Measurements from ENCODE around the gene PIF1. TPM values are rescaled to one million over a fixed set of nuclear protein-coding genes. Genes with fewer than 3 reads are reported as not detected.

The PIF1 gene
- total RNA-seq, 1 experiment from 2014 or later: 45.8 TPM

DNA sequence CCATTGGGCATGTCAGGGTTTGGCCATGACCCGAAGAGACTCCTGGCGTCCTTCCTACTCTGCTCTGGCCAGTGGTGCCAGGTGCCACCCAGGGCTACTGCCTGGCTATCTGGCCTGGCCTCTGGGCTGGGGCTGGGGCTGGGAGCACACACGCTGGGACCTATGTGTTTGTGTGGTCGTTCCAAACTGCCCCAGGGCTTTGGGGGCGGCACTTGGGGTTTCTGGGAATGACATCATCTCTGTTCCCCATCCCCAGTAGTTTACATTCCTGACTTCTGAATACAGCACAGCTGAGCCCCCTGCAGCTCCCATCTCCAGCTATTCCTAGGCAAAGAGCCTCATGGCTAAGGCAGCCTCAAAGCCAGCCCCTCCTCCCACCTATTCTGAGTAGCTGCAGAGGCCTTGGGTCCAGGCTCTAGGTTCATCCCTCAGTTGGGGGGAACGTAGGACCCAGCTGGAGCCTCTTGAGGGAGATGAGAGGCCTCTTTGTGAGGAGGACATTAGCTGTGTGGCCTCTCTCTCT lies 40.6 kb upstream of the PIF1 start:
- Mint-ChIP-seq H3K36me3 (ENCODE audit: insufficient read depth, unreplicated experiment) (no peaks in the 10 kb centered on the region), H3K4me1 (ENCODE audit: low read depth, unreplicated experiment) (no peaks in the 10 kb centered on the region), H3K27ac (ENCODE audit: unreplicated experiment) (no peak overlapping the region), H3K27me3 (ENCODE audit: insufficient read depth, unreplicated experiment) (no peaks in the 10 kb centered on the region), H3K9me3 (ENCODE audit: unreplicated experiment) (no peaks in the 10 kb centered on the region), H3K4me3 (ENCODE audit: unreplicated experiment) (no peak overlapping the region)
- intact Hi-C loops (cut with micrococcal nuclease; ENCODE audit: unreplicated experiment): loop anchor here (10.0 kb wide), 1 partner anchor 79 kb away; no protein-coding TSS in a partner anchor
- ChIA-PET CTCF (interaction anchor here (0.6 kb wide), 1 partner anchor 66 kb away, joined by 6 read pairs; no protein-coding TSS in a partner anchor), POLR2A (no interaction called here)
- Histone ChIP-seq H3K9me3 (no peaks in the 10 kb centered on the region), H3K36me3 (ENCODE audit: control insufficient read depth, insufficient read depth, low read length) (no peaks in the 10 kb centered on the region), H3K27me3 (replicated peaks; ENCODE audit: control insufficient read depth, insufficient read depth, low read length) (no peaks in the 10 kb centered on the region), H3K4me3 (ENCODE audit: low read depth, low read length) (no peak overlapping the region), H3K4me1 (no peaks in the 10 kb centered on the region)
- TF ChIP-seq, protein P1, sequence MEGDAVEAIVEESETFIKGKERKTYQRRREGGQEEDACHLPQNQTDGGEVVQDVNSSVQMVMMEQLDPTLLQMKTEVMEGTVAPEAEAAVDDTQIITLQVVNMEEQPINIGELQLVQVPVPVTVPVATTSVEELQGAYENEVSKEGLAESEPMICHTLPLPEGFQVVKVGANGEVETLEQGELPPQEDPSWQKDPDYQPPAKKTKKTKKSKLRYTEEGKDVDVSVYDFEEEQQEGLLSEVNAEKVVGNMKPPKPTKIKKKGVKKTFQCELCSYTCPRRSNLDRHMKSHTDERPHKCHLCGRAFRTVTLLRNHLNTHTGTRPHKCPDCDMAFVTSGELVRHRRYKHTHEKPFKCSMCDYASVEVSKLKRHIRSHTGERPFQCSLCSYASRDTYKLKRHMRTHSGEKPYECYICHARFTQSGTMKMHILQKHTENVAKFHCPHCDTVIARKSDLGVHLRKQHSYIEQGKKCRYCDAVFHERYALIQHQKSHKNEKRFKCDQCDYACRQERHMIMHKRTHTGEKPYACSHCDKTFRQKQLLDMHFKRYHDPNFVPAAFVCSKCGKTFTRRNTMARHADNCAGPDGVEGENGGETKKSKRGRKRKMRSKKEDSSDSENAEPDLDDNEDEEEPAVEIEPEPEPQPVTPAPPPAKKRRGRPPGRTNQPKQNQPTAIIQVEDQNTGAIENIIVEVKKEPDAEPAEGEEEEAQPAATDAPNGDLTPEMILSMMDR (IDR thresholded peaks at IDR 0.05; ENCODE audit: insufficient read depth in 1 of 2, low read depth in 1 of 2, low read length in 1 of 2, severe bottlenecking in 1 of 2, unreplicated experiment in 1 of 2): no peak
- no peak for DNase-seq
- no TSS peak for BruUV-seq (replicated peaks)

- intact Hi-C loops (cut with micrococcal nuclease; ENCODE audit: unreplicated experiment): loop anchor here (10.0 kb wide), 1 partner anchor 79 kb away; no protein-coding TSS in a partner anchor
- no peaks in the 10 kb centered on the region for H3K36me3 Mint-ChIP-seq (ENCODE audit: insufficient read depth, unreplicated experiment)
- no peak overlapping the region for H3K4me3 Mint-ChIP-seq (ENCODE audit: unreplicated experiment)
- Histone ChIP-seq H3K4me1 (no peaks in the 10 kb centered on the region), H3K9me3 (no peaks in the 10 kb centered on the region), H3K36me3 (ENCODE audit: control insufficient read depth, insufficient read depth, low read length) (no peaks in the 10 kb centered on the region), H3K27me3 (replicated peaks; ENCODE audit: control insufficient read depth, insufficient read depth, low read length) (no peaks in the 10 kb centered on the region), H3K4me3 (ENCODE audit: low read depth, low read length) (no peak overlapping the region)
- ChIA-PET CTCF (interaction anchor here (0.6 kb wide), 1 partner anchor 67 kb away, joined by 6 read pairs; no protein-coding TSS in a partner anchor), POLR2A (no interaction called here)
- H3K4me1 Mint-ChIP-seq (ENCODE audit: low read depth, unreplicated experiment): no peaks in the 10 kb centered on the region
- no peak for DNase-seq
- no peaks in the 10 kb centered on the region for H3K27me3 Mint-ChIP-seq (ENCODE audit: insufficient read depth, unreplicated experiment)
- no peaks in the 10 kb centered on the region for H3K9me3 Mint-ChIP-seq (ENCODE audit: unreplicated experiment)
- H3K27ac Mint-ChIP-seq (ENCODE audit: unreplicated experiment): no peak overlapping the region
- no TSS peak for BruUV-seq (replicated peaks)
- TF ChIP-seq, protein P1 (IDR thresholded peaks at IDR 0.05; ENCODE audit: insufficient read depth in 1 of 2, low read depth in 1 of 2, low read length in 1 of 2, severe bottlenecking in 1 of 2, unreplicated experiment in 1 of 2): no peak
These were observed 39.9 kb upstream of the PIF1 start for GRCh38 chr15:64865126-64865997.

DNA sequence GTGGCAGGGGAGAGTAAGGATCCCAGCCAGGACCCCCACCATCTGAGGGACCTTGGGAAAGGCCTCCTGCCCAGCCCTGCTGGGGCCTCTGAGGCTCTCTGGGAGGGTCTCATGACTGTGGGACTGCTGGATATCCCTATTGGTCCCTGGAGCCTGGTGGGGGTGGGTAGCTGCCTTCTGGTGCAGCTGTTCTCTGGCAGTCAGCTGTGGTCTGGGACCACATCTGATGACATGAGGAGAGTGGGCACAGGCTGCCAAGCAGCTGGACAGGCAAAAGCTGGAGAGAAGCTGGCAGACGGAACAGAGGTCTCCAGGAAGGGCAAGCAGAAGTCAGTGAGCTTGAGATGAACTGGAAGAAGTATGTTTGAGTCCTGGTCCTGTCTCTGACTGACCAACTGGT lies 38.6 kb upstream of the PIF1 start:
- Mint-ChIP-seq H3K4me1 (ENCODE audit: low read depth, unreplicated experiment) (no peaks in the 10 kb centered on the region), H3K27me3 (ENCODE audit: insufficient read depth, unreplicated experiment) (no peaks in the 10 kb centered on the region), H3K9me3 (ENCODE audit: unreplicated experiment) (no peaks in the 10 kb centered on the region), H3K27ac (ENCODE audit: unreplicated experiment) (no peak overlapping the region), H3K36me3 (ENCODE audit: insufficient read depth, unreplicated experiment) (no peaks in the 10 kb centered on the region), H3K4me3 (ENCODE audit: unreplicated experiment) (no peak overlapping the region)
- intact Hi-C loops (cut with micrococcal nuclease; ENCODE audit: unreplicated experiment): loop anchor here (10.0 kb wide), 1 partner anchor 81 kb away; no protein-coding TSS in a partner anchor
- ChIA-PET POLR2A (no interaction called here), CTCF (no interaction called here)
- DNase-seq: no peak
- no peaks in the 10 kb centered on the region for H3K36me3 ChIP-seq (ENCODE audit: control insufficient read depth, insufficient read depth, low read length)
- no peaks in the 10 kb centered on the region for H3K27me3 ChIP-seq (replicated peaks; ENCODE audit: control insufficient read depth, insufficient read depth, low read length)
- TF ChIP-seq, protein P1 (IDR thresholded peaks at IDR 0.05; ENCODE audit: insufficient read depth in 1 of 2, low read depth in 1 of 2, low read length in 1 of 2, severe bottlenecking in 1 of 2, unreplicated experiment in 1 of 2): no peak
- no peaks in the 10 kb centered on the region for H3K4me1 ChIP-seq
- H3K4me3 ChIP-seq (ENCODE audit: low read depth, low read length): no peak overlapping the region
- no TSS peak for BruUV-seq (replicated peaks)
- H3K9me3 ChIP-seq: no peaks in the 10 kb centered on the region

All from Caco-2 (cell line).